ENCODE measurements around the gene CDC42EP5.

DNA sequence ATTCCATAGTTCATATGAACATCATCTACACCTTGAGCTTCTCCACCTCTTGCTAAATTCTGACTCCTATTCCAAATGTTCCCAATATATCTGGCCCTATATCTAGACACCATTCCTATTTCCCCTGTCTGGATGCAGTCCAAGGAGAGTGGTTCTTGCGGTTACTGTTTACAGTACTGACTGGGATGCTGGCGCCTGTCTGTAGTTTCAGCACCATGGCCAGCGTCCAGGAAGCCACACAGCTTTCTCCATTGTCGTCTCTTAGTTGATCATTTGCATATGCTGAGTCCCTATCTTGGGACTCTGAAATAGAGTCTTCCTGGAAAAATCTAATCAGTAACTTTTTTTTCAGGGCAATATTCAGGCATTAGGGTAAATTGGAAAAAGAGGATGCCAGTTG is 44.4 kb upstream of the CDC42EP5 start:
- TF ChIP-seq POLR2AphosphoS5 (IDR thresholded peaks at IDR 0.05): no peak
- no peak for TF ChIP-seq CTCF (IDR thresholded peaks at IDR 0.05)
- no peak for TF ChIP-seq POLR2A (IDR thresholded peaks at IDR 0.05)

All from upper lobe of left lung (tissue), 4 donors.